MCF 10A (cell line): ENCODE data around the gene IL34. TPM values are rescaled to one million over a fixed set of nuclear protein-coding genes. Genes with fewer than 3 reads are reported as not detected.

ENCODE experiments used
- BruUV-seq: library from RNA; stranded (reverse); fragments of 400-500 nt; replicated peaks from 2 replicates; lab custom pipeline; 2021; lab: Mats Ljungman, UMichigan
- CTCF ChIA-PET: fragments of 300-600 bp; sonication (Branson Sonifier 250); formaldehyde crosslinking; extraction: SDS; loops from one replicate; lab custom pipeline; 2021; ENCODE audit warnings: antibody characterized with exemption, inconsistent platforms; lab: Yijun Ruan, JAX
- POLR2A ChIA-PET: fragments of 300-600, 350-650 bp; sonication (Branson Sonifier 250); formaldehyde crosslinking; extraction: SDS; loops from one replicate; lab custom pipeline; 2020; ENCODE audit warnings: antibody characterized with exemption, inconsistent platforms; lab: Yijun Ruan, JAX
- DNase-seq: peaks from one replicate; pipeline ENCODE4 v3.0.0-alpha.2; 2018; ENCODE audit not compliant: unreplicated experiment
- H3K27ac Mint-ChIP-seq: one replicate; pipeline ENCODE4 v1.8.0; 2022; ENCODE audit warnings: mild to moderate bottlenecking, low read depth, mixed read lengths; ENCODE audit not compliant: unreplicated experiment
- H3K27me3 Mint-ChIP-seq: one replicate; pipeline ENCODE4 v1.8.0; 2022; ENCODE audit warnings: mixed read lengths; ENCODE audit not compliant: insufficient read depth, unreplicated experiment
- H3K36me3 Mint-ChIP-seq: one replicate; pipeline ENCODE4 v1.8.0; 2022; ENCODE audit warnings: mild to moderate bottlenecking, moderate library complexity, mixed read lengths; ENCODE audit not compliant: insufficient read depth, unreplicated experiment
- H3K4me1 Mint-ChIP-seq: one replicate; pipeline ENCODE4 v1.8.0; 2022; ENCODE audit warnings: mixed read lengths; ENCODE audit not compliant: insufficient read depth, unreplicated experiment
- H3K4me3 Mint-ChIP-seq: one replicate; pipeline ENCODE4 v1.8.0; 2022; ENCODE audit warnings: mild to moderate bottlenecking, moderate library complexity, mixed read lengths; ENCODE audit not compliant: unreplicated experiment
- H3K9me3 Mint-ChIP-seq: one replicate; pipeline ENCODE4 v1.8.0; 2022; ENCODE audit warnings: mixed read lengths; ENCODE audit not compliant: unreplicated experiment
- intact Hi-C: fragments of 100-400 bp; cut with micrococcal nuclease; formaldehyde crosslinking; loops from 2 replicates; pipeline ENCODE4 v1.14.1; 2022
- total RNA-seq: library from RNA; stranded (reverse); gene quantifications from 2 replicates; pipeline ENCODE4 v1.2.3, GENCODE V29; 2022
- TF ChIP-seq, protein P1 (sequence below): fragments of 200-600 bp; IDR thresholded peaks from one replicate; pipeline ENCODE4 v1.8.0; 2022; ENCODE audit warnings: antibody characterized with exemption, mild to moderate bottlenecking; ENCODE audit not compliant: unreplicated experiment

Gene IL34
- total RNA-seq, 1 experiment from 2014 or later = not detected

DNA sequence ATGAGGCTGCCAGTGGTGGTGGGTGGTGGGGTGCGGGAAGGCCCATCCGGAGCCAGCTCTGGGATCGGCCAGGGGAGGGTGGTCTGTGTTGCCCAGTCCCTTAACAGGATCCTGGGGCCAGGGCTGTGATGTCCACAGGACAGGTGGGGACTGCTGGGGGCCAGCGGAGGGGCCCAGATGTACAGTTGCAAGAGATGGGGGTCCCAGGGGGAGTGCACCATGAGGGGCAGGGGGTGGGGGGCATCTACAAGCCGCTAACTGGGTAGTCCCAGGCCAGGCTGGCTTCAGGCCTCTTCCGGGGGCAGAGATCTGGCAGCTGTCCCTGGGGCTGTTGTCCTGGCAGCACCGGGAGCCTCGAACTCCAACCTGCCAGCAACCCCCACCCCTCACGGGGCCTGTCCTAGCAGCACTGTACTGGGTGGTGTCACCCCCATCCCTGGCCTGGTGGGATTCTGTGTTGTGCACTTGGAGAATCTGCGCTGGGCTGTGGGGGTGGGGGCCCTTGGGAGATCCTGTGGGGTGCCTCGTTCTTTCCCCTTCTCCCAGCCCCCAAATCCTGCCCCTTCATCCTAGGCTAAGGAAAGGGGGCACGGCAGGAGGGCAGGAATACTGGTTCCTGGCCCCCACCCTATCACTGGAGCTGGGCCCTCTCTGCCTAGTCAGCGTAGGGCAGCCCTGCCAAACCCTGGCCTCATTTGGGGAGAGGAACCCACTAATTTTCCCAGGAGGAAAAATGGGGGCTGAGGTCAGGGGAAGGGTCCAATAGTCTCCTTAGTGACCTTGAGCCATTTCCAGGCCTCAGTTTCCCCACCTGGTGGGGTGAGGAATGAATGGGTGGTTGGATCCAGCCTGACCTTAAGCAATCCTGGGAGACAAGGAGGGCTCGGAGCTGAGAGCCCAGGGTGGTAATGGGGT lies 38.0 kb downstream of the IL34 start:
- ChIA-PET CTCF (interaction anchor here (0.6 to 10.5 kb wide), 5 partner anchors 28 to 85 kb away, joined by 3 to 121 read pairs (median 4); no protein-coding TSS in a partner anchor), POLR2A (interaction anchor here (0.6 to 2.9 kb wide), 8 partner anchors 10 to 96 kb away, joined by 3 to 8 read pairs (median 3); no protein-coding TSS in a partner anchor)
- Mint-ChIP-seq H3K27ac (peak overlapping the region; percentile 75), H3K9me3 (no peaks in the 10 kb centered on the region), H3K4me1 (peaks cover 31% of the 10 kb centered on the region), H3K36me3 (peaks cover 13% of the 10 kb centered on the region), H3K4me3 (peak overlapping the region; percentile 76), H3K27me3 (no peaks in the 10 kb centered on the region)
- no peak for DNase-seq
- BruUV-seq = no TSS peak
- TF ChIP-seq, protein P1, sequence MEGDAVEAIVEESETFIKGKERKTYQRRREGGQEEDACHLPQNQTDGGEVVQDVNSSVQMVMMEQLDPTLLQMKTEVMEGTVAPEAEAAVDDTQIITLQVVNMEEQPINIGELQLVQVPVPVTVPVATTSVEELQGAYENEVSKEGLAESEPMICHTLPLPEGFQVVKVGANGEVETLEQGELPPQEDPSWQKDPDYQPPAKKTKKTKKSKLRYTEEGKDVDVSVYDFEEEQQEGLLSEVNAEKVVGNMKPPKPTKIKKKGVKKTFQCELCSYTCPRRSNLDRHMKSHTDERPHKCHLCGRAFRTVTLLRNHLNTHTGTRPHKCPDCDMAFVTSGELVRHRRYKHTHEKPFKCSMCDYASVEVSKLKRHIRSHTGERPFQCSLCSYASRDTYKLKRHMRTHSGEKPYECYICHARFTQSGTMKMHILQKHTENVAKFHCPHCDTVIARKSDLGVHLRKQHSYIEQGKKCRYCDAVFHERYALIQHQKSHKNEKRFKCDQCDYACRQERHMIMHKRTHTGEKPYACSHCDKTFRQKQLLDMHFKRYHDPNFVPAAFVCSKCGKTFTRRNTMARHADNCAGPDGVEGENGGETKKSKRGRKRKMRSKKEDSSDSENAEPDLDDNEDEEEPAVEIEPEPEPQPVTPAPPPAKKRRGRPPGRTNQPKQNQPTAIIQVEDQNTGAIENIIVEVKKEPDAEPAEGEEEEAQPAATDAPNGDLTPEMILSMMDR = no peak
- intact Hi-C loops = loop anchor here (2.0 kb wide), 2 partner anchors 54 to 86 kb away; no protein-coding TSS in a partner anchor

DNA sequence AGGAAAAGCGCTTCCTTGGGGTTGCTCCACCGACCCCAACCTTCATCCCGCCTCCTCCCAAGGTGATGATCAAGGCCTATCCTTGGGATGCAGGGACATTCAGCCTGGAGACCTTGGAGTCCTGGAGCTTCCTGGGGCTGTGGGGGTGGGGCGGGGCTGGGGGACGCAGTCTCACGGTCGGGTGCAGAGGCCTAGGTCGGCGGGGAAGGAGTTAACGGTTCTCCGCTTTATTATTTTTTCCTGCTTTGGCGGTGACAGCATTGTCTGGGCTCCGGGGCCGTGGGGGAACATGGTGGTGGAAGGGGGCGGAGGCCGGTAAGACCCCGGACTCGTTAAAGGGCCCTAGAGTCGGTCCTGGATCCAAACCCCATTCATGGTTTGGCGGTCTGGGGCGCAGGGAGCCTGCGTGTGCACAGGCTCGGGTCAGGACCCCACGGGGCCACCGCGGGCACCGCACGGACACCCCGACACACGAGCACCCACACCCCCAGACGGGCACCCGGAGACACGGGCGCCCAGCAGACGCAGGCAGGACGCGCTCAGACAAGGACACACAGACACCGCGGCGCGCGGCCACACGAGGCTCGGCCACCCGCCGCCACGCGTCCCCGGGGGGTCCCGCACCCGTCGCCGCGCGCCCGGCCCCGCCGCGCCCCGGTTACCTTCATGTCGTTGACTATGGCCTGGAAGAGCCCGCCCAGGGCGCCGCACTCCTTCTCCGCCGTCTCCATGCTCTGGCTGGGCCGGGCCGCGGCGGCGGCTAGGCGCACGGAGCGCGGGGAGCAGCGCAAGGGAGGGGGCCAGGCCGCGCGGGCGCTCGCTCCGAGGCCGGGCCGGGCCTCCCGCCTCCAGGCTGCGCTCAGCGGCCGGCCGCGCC lies 38.9 kb downstream of the IL34 start:
- Mint-ChIP-seq H3K9me3 (no peaks in the 10 kb centered on the region), H3K4me1 (peaks cover 31% of the 10 kb centered on the region), H3K36me3 (peaks cover 12% of the 10 kb centered on the region), H3K4me3 (peak overlapping the region; percentile 76), H3K27me3 (no peaks in the 10 kb centered on the region), H3K27ac (peak overlapping the region; percentile 75)
- POLR2A ChIA-PET = interaction anchor here (0.6 to 2.9 kb wide), 8 partner anchors 9 to 94 kb away, joined by 3 to 8 read pairs (median 4); no protein-coding TSS in a partner anchor
- intact Hi-C loops = loop anchor here (2.0 kb wide), 2 partner anchors 54 to 86 kb away; no protein-coding TSS in a partner anchor
- CTCF ChIA-PET = interaction anchor here (0.5 to 10.5 kb wide), 3 partner anchors 32 to 84 kb away, joined by 3 to 121 read pairs (median 4); no protein-coding TSS in a partner anchor
- no peak for DNase-seq
- TF ChIP-seq, protein P1 = no peak
- no TSS peak for BruUV-seq

DNA sequence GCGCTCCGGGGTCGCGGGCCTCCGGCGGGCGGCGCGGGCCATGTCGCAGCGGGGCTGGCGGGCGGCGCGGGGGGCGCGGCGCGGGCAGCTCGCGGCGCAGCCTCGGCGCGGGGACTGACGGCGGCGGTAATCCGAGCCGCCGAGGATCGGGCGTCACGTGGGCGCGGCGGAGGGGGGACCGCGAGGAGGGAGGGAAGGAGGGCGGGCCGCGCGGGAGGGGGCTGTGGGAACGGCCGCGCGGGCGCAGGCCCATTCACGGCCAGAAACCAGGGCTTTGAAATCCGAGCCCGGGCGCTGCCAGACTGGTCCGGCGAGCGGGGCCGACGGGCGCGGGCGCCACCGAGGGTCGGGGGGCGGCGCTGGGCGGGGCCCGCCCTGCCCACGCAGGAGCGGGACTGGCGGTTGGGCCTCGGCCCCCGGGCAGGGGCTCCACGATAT lies 39.6 kb downstream of the IL34 start, which contains the start of gene MTSS2:
MTSS2 (minus strand) TSS at position 116 of the 438 bp plus-strand sequence. CDS start 262 bp downstream, outside the sequence.
- peak; percentile 77 for DNase-seq
- Mint-ChIP-seq H3K4me3 (peak within 1 kb of the TSS; percentile 76), H3K4me1 (peaks cover 37% of the 10 kb centered on the region), H3K27ac (peak within 1 kb of the TSS; percentile 75), H3K27me3 (no peaks in the 10 kb centered on the region), H3K36me3 (peaks cover 6% of the 10 kb centered on the region), H3K9me3 (no peaks in the 10 kb centered on the region)
- no TSS peak for BruUV-seq
- ChIA-PET CTCF (interaction anchor here (5.7 kb wide), 1 partner anchor 84 kb away, joined by 69 read pairs; no protein-coding TSS in a partner anchor), POLR2A (interaction anchor here (1.1 to 2.9 kb wide), 4 partner anchors 10 to 85 kb away, joined by 3 to 12 read pairs (median 6); no protein-coding TSS in a partner anchor)
- TF ChIP-seq, protein P1 = no peak
- intact Hi-C loops = loop anchor here (1.0 to 2.0 kb wide), 4 partner anchors 21 to 85 kb away; no protein-coding TSS in a partner anchor
